GM21367 (cell line): ENCODE results near the gene F11.
"Not testable (repeated sequence)": the region's sequence is repeated elsewhere in the genome, so short reads cannot be mapped to it uniquely, and the experiment has no call there.

ENCODE experiments used
- ATAC-seq: cut with Tn5 transposase; IDR thresholded peaks from one replicate; pipeline ENCODE4 v1.9.1; 2021; ENCODE audit not compliant: unreplicated experiment

Gene F11

GRCh38 chr4:186249785-186250754, 15.9 kb upstream of the F11 start:
- ATAC-seq, result no peak

GRCh38 chr4:186250760-186251159, 15.2 kb upstream of the F11 start:
- no peak for ATAC-seq

DNA sequence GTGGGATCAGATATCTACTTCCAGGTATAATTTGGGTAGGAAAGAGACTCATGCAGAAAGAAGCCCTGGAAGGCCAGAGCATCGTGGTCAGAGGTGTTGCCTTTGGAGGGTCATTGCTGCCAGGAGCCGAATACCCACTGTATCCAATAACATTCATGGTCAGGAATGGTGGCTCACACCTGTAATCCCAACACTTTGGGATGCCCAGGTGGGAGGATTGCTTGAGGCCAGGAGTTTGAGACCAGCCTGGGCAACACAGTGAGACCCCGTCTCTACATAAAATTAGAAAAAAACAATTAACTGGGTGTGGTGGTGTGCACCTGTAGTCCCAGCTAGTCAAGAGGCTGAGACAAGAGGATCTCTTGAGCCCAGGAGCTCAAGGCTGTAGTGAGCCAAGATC, 10.9 kb upstream of the F11 start:
- ATAC-seq, result no peak

DNA sequence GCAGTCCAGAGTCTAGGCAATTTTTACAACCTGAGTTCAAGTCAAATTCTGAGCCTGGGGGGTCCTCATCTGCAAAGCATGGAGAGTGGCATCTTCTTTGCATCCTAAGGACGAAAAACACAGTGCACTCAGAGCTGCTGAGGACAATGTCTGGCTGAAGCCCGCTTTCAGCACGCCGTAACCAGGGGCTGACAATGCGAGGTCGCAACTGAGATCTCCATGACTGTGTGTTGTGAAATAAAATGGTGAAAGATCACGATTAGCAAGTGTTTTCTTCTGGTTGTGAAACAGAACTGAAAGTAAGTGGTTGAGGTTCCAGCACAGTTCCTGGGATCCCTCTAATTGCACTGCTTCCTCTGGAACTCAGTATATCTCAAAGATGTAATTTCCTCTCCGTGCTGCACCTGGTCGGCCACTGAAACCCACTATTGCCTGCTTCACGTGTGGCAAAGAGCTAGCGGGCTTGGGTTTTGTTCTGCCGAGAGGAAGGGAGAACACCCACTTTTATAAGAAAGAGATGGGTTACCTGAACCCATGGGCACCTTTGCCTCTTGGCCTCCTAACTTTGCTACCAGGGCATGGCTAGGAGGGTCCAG, 7.7 kb upstream of the F11 start:
- ATAC-seq, result no peak

DNA sequence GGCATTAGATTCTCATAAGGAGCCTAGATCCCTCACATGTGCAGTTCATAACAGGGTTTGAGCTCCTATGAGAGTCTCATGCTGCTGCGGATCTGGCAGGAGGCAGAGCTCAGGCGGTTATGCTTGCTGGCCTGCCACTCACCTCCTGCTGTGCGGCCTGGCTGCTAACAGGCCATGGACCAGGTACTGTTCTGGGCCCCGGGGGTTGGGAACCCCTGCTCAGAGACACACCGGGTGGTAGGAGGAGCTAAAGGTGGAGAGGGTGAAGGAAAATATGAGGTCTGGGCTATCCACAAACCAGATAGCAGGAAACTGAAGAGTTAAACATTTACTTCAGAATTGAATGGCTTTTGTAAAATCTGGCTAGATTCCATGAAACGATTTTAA, 5.9 kb upstream of the F11 start:
- no peak for ATAC-seq

DNA sequence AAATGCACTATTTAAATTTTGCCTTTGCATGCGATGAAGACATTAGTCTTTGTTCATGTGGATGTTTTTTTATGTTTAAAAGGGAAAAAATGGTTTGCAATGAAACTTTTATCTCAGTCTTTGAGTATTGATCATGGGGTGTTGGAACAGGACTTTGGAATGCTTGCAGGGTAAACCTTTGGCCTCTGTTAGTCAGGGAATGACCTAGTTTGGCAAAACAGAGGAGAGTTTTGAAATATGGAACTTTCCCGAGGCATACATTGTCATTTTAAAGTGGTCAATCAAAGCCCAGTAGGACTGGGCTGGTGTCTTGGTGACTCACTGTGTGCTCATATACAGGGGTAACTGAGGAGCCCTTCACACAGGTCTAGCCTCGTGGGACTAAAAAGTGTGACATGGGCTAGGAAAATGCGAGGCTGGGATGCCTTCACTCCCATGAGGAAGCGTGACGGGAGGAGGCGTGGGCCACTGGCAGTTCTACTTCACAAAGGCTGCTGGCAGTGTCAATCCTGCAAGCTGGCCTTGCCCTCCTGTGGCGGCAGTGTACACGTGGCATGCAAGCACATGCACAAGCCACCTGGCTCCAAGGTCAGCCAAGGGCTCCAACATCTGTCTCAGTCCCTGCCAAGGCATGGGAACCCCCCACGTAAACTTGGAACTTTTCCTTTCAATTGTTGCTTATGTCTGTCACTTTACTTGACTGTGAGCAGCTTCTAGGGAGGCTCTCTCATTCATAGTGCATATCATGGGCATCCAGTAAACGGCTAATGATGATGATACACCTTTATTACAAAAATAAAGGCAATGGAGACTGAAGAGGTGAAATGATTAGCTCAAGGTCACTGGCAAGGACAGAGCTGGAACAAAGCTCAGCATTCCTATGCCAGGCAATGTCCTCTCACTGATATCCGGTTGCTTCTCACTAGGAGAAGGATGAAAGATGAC, 5.2 kb upstream of the F11 start:
- ATAC-seq, result no peak

GRCh38 chr4:186264660-186265059, 1.3 kb upstream of the F11 start:
- ATAC-seq, result no peak

DNA sequence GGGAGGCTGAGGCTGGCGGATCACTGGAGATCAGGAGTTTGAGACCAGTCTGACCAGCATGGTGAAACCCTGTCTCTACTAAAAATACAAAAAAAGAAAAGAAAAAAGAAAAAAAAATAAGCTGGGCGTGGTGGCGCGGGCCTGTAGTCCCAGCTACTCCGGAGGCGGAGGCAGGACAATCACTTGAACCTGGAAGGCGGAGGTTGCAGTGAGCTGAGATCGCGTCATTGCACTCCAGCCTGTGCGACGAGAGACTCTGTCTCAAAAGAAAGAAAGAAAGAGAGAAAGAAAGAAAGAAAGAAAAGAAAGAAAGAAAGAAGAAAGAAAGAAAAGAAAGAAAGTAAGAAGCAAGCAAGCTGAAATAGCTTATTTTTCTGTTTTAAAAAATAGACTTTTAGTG, 739 bp upstream of the F11 start:
- ATAC-seq, result not testable (repeated sequence)

DNA sequence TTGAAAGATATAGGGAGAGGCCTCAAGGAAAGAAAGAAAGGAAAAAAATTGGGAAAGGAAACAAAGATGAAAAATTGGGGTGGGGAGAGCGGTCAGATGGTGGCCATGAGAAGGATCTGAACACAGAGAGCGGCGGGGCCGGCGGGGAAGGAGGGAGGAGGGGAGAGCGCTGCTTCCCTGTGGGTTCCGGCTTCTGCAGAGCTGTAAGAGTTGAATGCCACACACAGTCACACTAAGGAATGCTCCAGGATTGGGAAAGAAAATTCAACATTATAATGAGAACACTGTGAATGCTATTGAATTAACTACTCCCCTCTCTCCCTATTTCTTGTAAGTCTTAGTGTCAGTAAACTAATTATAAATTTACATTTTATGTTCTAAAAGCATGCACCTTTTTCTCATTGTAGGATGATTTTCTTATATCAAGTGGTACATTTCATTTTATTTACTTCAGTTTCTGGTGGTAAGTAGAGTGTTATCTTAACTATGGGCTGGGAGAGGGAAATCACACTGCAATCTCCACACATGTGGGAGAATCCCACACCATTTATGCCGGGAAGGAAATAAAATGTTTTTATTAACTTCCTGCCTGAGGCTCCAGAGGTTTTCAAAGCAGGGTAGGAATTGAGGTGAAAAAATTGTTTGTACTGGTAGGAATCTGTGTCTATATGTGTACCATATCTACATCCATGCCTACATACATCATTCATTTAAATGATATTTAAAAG, 904 bp downstream of the F11 start:
- no peak for ATAC-seq

DNA sequence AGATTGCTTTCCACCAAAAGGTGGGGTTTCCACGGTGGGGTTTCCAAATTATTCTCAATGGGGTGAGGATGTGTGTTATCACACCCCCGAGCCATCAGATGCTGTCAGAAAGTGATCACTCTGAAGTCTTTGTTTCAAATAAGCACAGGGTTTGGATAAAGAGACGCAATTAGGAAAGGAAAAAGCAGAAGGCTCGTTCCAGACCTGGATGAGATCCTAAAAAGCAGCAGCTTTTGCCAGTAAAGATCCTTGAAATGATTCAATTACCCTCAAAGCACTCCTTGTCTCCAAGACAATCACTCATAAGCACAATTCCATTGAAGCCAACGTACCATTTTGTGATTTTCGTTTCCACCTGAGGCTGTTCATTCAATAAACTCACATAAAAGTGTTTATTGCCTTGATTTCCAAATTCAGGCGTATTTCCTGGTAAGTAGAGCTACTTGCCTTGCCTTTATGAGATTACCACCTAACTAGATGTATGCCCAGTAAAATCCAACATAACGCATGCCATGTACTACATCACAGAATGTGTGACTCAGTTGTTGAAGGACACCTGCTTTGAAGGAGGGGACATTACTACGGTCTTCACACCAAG, 5.2 kb downstream of the F11 start:
- no peak for ATAC-seq

DNA sequence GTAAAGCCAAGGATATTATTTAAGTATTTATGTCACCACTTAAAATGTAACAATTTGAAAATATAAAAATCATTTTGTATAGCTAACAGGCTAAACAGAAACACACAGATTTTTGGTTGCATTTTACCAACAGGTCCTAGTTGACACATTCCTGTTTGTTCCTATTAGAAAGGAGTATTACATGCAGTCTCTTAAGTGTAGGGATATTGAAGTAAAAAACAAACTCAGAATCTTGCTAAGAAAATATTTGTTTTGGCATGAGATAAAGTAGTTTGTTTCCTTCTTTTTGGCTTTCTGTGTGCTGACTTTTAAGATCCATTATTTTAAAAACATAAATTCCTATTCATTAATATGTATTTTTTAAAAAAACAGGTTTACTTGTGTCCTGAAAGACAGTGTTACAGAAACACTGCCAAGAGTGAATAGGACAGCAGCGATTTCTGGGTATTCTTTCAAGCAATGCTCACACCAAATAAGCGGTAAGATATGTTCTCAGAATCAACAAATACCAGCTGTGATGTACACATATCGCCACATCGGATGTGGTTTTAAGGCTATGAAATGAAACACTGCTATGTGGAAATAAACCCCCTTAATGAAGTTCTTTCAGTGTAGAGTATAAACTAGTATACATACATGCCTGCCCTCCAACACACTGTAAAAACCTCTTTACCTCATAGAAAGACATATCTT, 6.9 kb downstream of the F11 start:
- ATAC-seq, result no peak

DNA sequence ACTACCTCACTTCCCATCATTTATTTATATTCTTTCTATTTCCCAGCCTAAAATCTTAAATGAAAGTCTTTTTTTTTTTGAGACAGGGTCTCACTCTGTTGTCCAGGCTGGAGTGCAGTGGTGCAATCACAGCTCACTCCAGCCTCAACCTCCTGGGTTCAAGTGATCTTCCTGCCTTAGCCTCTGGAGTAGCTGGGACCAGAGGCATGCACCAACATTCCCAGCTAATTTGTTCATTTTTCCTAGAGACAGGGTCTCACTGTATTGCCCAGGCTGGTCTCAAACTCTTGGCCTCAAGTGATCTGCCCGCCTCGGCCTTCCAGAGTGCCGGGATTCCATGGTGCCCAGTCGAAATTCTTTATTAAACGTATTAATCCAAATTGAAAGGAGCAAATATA, 7.4 kb downstream of the F11 start:
- not testable (repeated sequence) for ATAC-seq

- no peak for ATAC-seq
Measured at GRCh38 chr4:186283311-186283710, 17.3 kb downstream of the F11 start.

GRCh38 chr4:186285147-186285546, 19.2 kb downstream of the F11 start:
- ATAC-seq, result no peak

- ATAC-seq, result no peak
Measured at GRCh38 chr4:186286581-186286980, 20.6 kb downstream of the F11 start.

DNA sequence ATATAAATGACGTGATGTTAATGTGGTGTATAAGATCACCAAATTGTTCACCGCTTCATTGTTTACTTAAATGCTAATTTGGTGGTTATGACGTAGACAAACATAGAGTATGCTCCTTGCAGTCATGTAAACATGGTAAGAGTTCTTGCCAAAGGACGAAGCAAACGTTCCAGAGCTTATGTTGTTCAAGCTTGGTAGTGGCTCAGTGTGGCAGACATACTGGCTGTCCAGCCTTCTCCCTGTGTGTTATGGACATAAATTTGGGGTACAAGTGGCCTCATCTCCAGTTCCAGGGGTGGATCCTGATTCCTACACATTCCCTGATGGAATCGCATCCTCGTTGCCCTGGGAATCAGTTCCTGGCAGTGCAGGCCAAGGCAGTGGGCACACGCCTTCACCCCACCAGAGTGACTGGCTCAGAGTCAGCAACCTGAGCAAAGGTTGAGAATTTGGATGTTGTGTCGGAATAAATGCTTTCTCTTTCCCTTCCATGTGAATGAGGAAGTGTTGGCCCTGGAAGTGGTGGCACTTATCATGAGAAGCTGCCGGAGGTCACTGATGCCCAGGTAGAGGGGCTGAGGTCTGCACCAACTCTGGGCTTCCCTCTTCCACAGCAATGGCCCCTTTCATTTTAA, 25.4 kb downstream of the F11 start:
- ATAC-seq, result no peak

- ATAC-seq, result no peak
Measured at GRCh38 chr4:186294160-186294559, 28.2 kb downstream of the F11 start.

DNA sequence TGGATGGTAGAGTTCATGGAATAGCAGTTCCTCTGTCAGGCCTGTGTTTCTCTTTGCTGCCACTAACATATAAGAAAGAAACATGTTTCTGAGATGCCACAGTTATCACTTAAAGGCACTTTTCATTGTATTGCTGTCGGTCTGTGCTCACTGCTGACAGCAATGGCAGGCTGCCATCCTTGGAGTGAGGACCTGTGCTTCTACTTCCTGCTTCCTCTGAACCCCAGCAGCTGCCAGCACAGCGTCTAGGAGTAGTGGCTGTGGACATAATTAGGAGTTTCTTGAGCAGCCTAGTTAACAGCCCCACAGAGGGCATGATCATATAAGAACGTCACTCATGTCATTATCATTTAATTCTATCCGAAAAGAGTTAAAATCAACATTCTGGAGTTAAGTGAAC, 30.5 kb downstream of the F11 start:
- no peak for ATAC-seq

GRCh38 chr4:186297013-186297645, 31.1 kb downstream of the F11 start:
- ATAC-seq, result no peak
